ENCODE measurements around the gene DHX32. TPM values are rescaled to one million over a fixed set of nuclear protein-coding genes. Genes with fewer than 3 reads are reported as not detected.
"Not testable (repeated sequence)": the region's sequence is repeated elsewhere in the genome, so short reads cannot be mapped to it uniquely, and the experiment has no call there.

Gene DHX32
- polyA plus RNA-seq, result 10 to 100 TPM; 17.5 to 28.8 (median 19.0) TPM

- Mint-ChIP-seq H3K27ac (no peak within 1 kb of the TSS), H3K4me1 (peaks cover 0 to 2% of the 10 kb centered on the region in 2 donors), H3K4me3 (no peak within 1 kb of the TSS), H3K9me3 (no peaks in the 10 kb centered on the region), H3K27me3 (ENCODE audit: low read depth in 3 of 3) (peaks cover 0 to 4% (median 0%) of the 10 kb centered on the region in 3 donors), H3K36me3 (peaks cover 10 to 16% (median 16%) of the 10 kb centered on the region in 3 donors)
- no peak for DNase-seq
Measured at GRCh38 chr10:125881192-125881591, at the start of gene DHX32. DHX32 (minus strand) TSS chr10:125881292; CDS start chr10:125880824, 468 bp downstream.

- H3K4me3 Mint-ChIP-seq, result no peak overlapping the region
- peaks cover 2 to 10% (median 7%) of the 10 kb centered on the region in 3 donors for H3K27me3 Mint-ChIP-seq (ENCODE audit: low read depth in 3 of 3)
Measured at GRCh38 chr10:125929618-125930017, 48.5 kb upstream of the DHX32 start.

GRCh38 chr10:125928928-125929585, 48.0 kb upstream of the DHX32 start:
- Mint-ChIP-seq H3K4me1 (no peaks in the 10 kb centered on the region), H3K27ac (no peak overlapping the region), H3K4me3 (no peak overlapping the region), H3K9me3 (no peaks in the 10 kb centered on the region), H3K36me3 (no peaks in the 10 kb centered on the region), H3K27me3 (ENCODE audit: low read depth in 3 of 3) (peaks cover 2 to 10% (median 5%) of the 10 kb centered on the region in 3 donors)
- DNase-seq, result no peak

More at GRCh38 chr10:125929618-125930017, 48.5 kb upstream of the DHX32 start:
- no peaks in the 10 kb centered on the region for H3K4me1 Mint-ChIP-seq
- H3K27ac Mint-ChIP-seq, result no peak overlapping the region
- DNase-seq, result no peak
- H3K36me3 Mint-ChIP-seq, result no peaks in the 10 kb centered on the region
- no peaks in the 10 kb centered on the region for H3K9me3 Mint-ChIP-seq

GRCh38 chr10:125927265-125927664, 46.2 kb upstream of the DHX32 start:
- not testable (repeated sequence) for H3K4me3 Mint-ChIP-seq; H3K27ac Mint-ChIP-seq; H3K9me3 Mint-ChIP-seq; DNase-seq; H3K27me3 Mint-ChIP-seq (ENCODE audit: low read depth in 3 of 3); H3K4me1 Mint-ChIP-seq; H3K36me3 Mint-ChIP-seq

- Mint-ChIP-seq H3K27me3 (ENCODE audit: low read depth in 3 of 3) (peaks cover 0 to 6% (median 3%) of the 10 kb centered on the region in 3 donors), H3K36me3 (no peaks in the 10 kb centered on the region), H3K4me1 (no peaks in the 10 kb centered on the region), H3K4me3 (no peak overlapping the region), H3K27ac (no peak overlapping the region), H3K9me3 (no peaks in the 10 kb centered on the region)
- no peak for DNase-seq
Measured at GRCh38 chr10:125926247-125926646, 45.2 kb upstream of the DHX32 start.

- no peaks in the 10 kb centered on the region for H3K4me1 Mint-ChIP-seq
- no peak for DNase-seq
- no peak overlapping the region for H3K4me3 Mint-ChIP-seq
- no peak overlapping the region for H3K27ac Mint-ChIP-seq
- peaks cover 0 to 4% (median 3%) of the 10 kb centered on the region in 3 donors for H3K27me3 Mint-ChIP-seq (ENCODE audit: low read depth in 3 of 3)
- H3K36me3 Mint-ChIP-seq, result no peaks in the 10 kb centered on the region
- no peaks in the 10 kb centered on the region for H3K9me3 Mint-ChIP-seq
Measured at GRCh38 chr10:125925262-125925834, 44.3 kb upstream of the DHX32 start.

GRCh38 chr10:125921643-125922306, 40.7 kb upstream of the DHX32 start:
- H3K27ac Mint-ChIP-seq; H3K4me3 Mint-ChIP-seq; H3K9me3 Mint-ChIP-seq; H3K27me3 Mint-ChIP-seq (ENCODE audit: low read depth in 3 of 3); H3K36me3 Mint-ChIP-seq; DNase-seq; H3K4me1 Mint-ChIP-seq: not testable (repeated sequence)

GRCh38 chr10:125917704-125918361, 36.7 kb upstream of the DHX32 start:
- not testable (repeated sequence) for H3K36me3 Mint-ChIP-seq; H3K27me3 Mint-ChIP-seq (ENCODE audit: low read depth in 3 of 3); H3K27ac Mint-ChIP-seq; H3K4me3 Mint-ChIP-seq; H3K4me1 Mint-ChIP-seq; DNase-seq; H3K9me3 Mint-ChIP-seq

GRCh38 chr10:125916977-125917376, 35.9 kb upstream of the DHX32 start:
- no peaks in the 10 kb centered on the region for H3K36me3 Mint-ChIP-seq
- peaks cover 3 to 5% (median 4%) of the 10 kb centered on the region in 3 donors for H3K27me3 Mint-ChIP-seq (ENCODE audit: low read depth in 3 of 3)
- H3K27ac Mint-ChIP-seq, result no peak overlapping the region
- H3K4me1 Mint-ChIP-seq, result no peaks in the 10 kb centered on the region
- no peak overlapping the region for H3K4me3 Mint-ChIP-seq
- DNase-seq, result no peak
- H3K9me3 Mint-ChIP-seq, result peaks cover 0 to 3% (median under 1%) of the 10 kb centered on the region in 6 donors

- not testable (repeated sequence) for H3K27ac Mint-ChIP-seq; H3K36me3 Mint-ChIP-seq; DNase-seq; H3K9me3 Mint-ChIP-seq; H3K27me3 Mint-ChIP-seq (ENCODE audit: low read depth in 3 of 3); H3K4me3 Mint-ChIP-seq; H3K4me1 Mint-ChIP-seq
Measured at GRCh38 chr10:125913277-125913676, 32.2 kb upstream of the DHX32 start.

GRCh38 chr10:125911990-125912389, 30.9 kb upstream of the DHX32 start:
- no peaks in the 10 kb centered on the region for H3K36me3 Mint-ChIP-seq
- H3K4me1 Mint-ChIP-seq, result no peaks in the 10 kb centered on the region
- no peak overlapping the region for H3K4me3 Mint-ChIP-seq
- H3K9me3 Mint-ChIP-seq, result no peaks in the 10 kb centered on the region
- peaks cover 0 to 5% (median 2%) of the 10 kb centered on the region in 3 donors for H3K27me3 Mint-ChIP-seq (ENCODE audit: low read depth in 3 of 3)
- no peak overlapping the region for H3K27ac Mint-ChIP-seq
- DNase-seq, result no peak

- Mint-ChIP-seq H3K27ac (no peak overlapping the region), H3K4me3 (no peak overlapping the region)
Measured at GRCh38 chr10:125911145-125911544, 30.1 kb upstream of the DHX32 start.

GRCh38 chr10:125909491-125909890, 28.4 kb upstream of the DHX32 start:
- H3K36me3 Mint-ChIP-seq; H3K27me3 Mint-ChIP-seq (ENCODE audit: low read depth in 3 of 3); H3K27ac Mint-ChIP-seq; H3K4me1 Mint-ChIP-seq; H3K4me3 Mint-ChIP-seq; H3K9me3 Mint-ChIP-seq; DNase-seq: not testable (repeated sequence)

More at GRCh38 chr10:125911145-125911544, 30.1 kb upstream of the DHX32 start:
- H3K4me1 Mint-ChIP-seq, result no peaks in the 10 kb centered on the region
- H3K27me3 Mint-ChIP-seq (ENCODE audit: low read depth in 3 of 3), result peaks cover 0 to 5% (median 0%) of the 10 kb centered on the region in 3 donors
- H3K36me3 Mint-ChIP-seq, result no peaks in the 10 kb centered on the region
- no peak for DNase-seq
- no peaks in the 10 kb centered on the region for H3K9me3 Mint-ChIP-seq

- H3K36me3 Mint-ChIP-seq; H3K27ac Mint-ChIP-seq; H3K9me3 Mint-ChIP-seq; H3K27me3 Mint-ChIP-seq (ENCODE audit: low read depth in 3 of 3); H3K4me3 Mint-ChIP-seq; DNase-seq; H3K4me1 Mint-ChIP-seq: not testable (repeated sequence)
Measured at GRCh38 chr10:125908813-125909212, 27.7 kb upstream of the DHX32 start.
